Neutrophil (primary cell): ENCODE measurements around the gene LMBRD2.
"Not testable (repeated sequence)": the region's sequence is repeated elsewhere in the genome, so short reads cannot be mapped to it uniquely, and the experiment has no call there.

ENCODE experiments used
- H3K27ac ChIP-seq: fragments of 200-600 bp; sonication (generic); 2 replicates; pipeline ENCODE4 v1.5.1; 2016; ENCODE audit warnings: mild to moderate bottlenecking, moderate library complexity
- H3K27me3 ChIP-seq: fragments of 200-600 bp; sonication (generic); 2 replicates; pipeline ENCODE4 v1.6.0; 2016; ENCODE audit warnings: mild to moderate bottlenecking
- H3K36me3 ChIP-seq: fragments of 200-600 bp; sonication (generic); 2 replicates; pipeline ENCODE4 v1.5.1; 2017
- H3K4me1 ChIP-seq, 2 experiments: fragments of 200-600 bp in 1 of 2; sonication (generic) in 1 of 2; 1 replicate in 1 of 2; 2 replicates in 1 of 2; pipeline versions ENCODE4 v1.5.1 to v1.6.1; 2013 to 2016; ENCODE audit warnings: low read depth in 1 of 2, low read length in 1 of 2, mild to moderate bottlenecking in 1 of 2, moderate library complexity in 1 of 2; ENCODE audit not compliant: control insufficient read depth in 1 of 2, insufficient read depth in 1 of 2
- H3K4me3 ChIP-seq, 2 experiments: fragments of 200-600 bp in 1 of 2; sonication (generic) in 1 of 2; 1 replicate in 1 of 2; 2 replicates in 1 of 2; pipeline ENCODE4 v1.5.1; 2013 to 2016; ENCODE audit warnings: low read depth in 1 of 2, low read length in 1 of 2, mild to moderate bottlenecking in 1 of 2, moderate library complexity in 1 of 2
- H3K9me3 ChIP-seq: fragments of 200-600 bp; sonication (generic); 2 replicates; pipeline ENCODE4 v1.5.1; 2016
- CTCF ChIP-seq: fragments of 200-600 bp; sonication (generic); IDR thresholded peaks from 2 replicates; pipeline ENCODE4 v1.5.1; 2016; ENCODE audit warnings: antibody characterized with exemption

LMBRD2 gene

GRCh38 chr5:36151434-36152323 lies at the start of gene LMBRD2, which contains the start of gene SKP2:
Gene LMBRD2 (minus strand): TSS chr5:36151887. CDS start chr5:36143349, 8,538 bp downstream.
Gene SKP2 (plus strand): TSS chr5:36152111. CDS start chr5:36152263, 152 bp downstream.
- peak; percentile 46 for TF ChIP-seq CTCF
- Histone ChIP-seq H3K36me3 (no peaks in the 10 kb centered on the region), H3K4me3 (peak within 1 kb of the TSS; percentile 93 to 99), H3K4me1 (peaks cover 22 to 25% of the 10 kb centered on the region in 2 experiments), H3K9me3 (no peaks in the 10 kb centered on the region), H3K27ac (peak within 1 kb of the TSS; percentile 85), H3K27me3 (no peaks in the 10 kb centered on the region)

- Histone ChIP-seq H3K9me3 (no peaks in the 10 kb centered on the region), H3K27me3 (no peaks in the 10 kb centered on the region), H3K36me3 (peaks cover 23% of the 10 kb centered on the region), H3K4me1 (peaks cover 5 to 8% of the 10 kb centered on the region in 2 experiments), H3K4me3 (no peak overlapping the region), H3K27ac (no peak overlapping the region)
- TF ChIP-seq CTCF = no peak
Observed at GRCh38 chr5:36200513-36200912, 48.8 kb upstream of the LMBRD2 start.

GRCh38 chr5:36199620-36200019 lies 47.9 kb upstream of the LMBRD2 start:
- no peak for TF ChIP-seq CTCF
- Histone ChIP-seq H3K27me3 (no peaks in the 10 kb centered on the region), H3K4me1 (peaks cover 5 to 8% of the 10 kb centered on the region in 2 experiments), H3K36me3 (peaks cover 32% of the 10 kb centered on the region), H3K27ac (no peak overlapping the region), H3K4me3 (no peak overlapping the region), H3K9me3 (no peaks in the 10 kb centered on the region)

- not testable (repeated sequence) for H3K27ac ChIP-seq, H3K4me1 ChIP-seq, H3K4me3 ChIP-seq, H3K27me3 ChIP-seq, H3K9me3 ChIP-seq
- H3K36me3 ChIP-seq = peaks cover 38% of the 10 kb centered on the region
Observed at GRCh38 chr5:36198783-36199182, 47.1 kb upstream of the LMBRD2 start.

- Histone ChIP-seq H3K9me3 (no peaks in the 10 kb centered on the region), H3K4me1 (peaks cover 5 to 8% of the 10 kb centered on the region in 2 experiments), H3K4me3 (no peak overlapping the region), H3K36me3 (peaks cover 41% of the 10 kb centered on the region), H3K27me3 (no peaks in the 10 kb centered on the region), H3K27ac (no peak overlapping the region)
- TF ChIP-seq CTCF = no peak
Observed at GRCh38 chr5:36198281-36198680, 46.6 kb upstream of the LMBRD2 start.

- Histone ChIP-seq H3K9me3 (no peaks in the 10 kb centered on the region), H3K4me1 (peaks cover 5 to 7% of the 10 kb centered on the region in 2 experiments), H3K27ac (no peak overlapping the region), H3K27me3 (no peaks in the 10 kb centered on the region), H3K4me3 (no peak overlapping the region), H3K36me3 (peaks cover 31% of the 10 kb centered on the region)
- TF ChIP-seq CTCF = no peak
Observed at GRCh38 chr5:36193746-36194145, 42.1 kb upstream of the LMBRD2 start.

- H3K27ac ChIP-seq, H3K27me3 ChIP-seq, H3K9me3 ChIP-seq, H3K4me3 ChIP-seq, H3K4me1 ChIP-seq: not testable (repeated sequence)
- peaks cover 39% of the 10 kb centered on the region for H3K36me3 ChIP-seq
Observed at GRCh38 chr5:36184408-36184807, 32.7 kb upstream of the LMBRD2 start.
